Epithelial cell of esophagus (primary cell): ENCODE data around the gene MSANTD1.

Experiments
- DNase-seq: peaks from one replicate; pipeline ENCODE4 v3.0.0; 2010; ENCODE audit warnings: low read depth
- H3K4me3 ChIP-seq: 2 replicates; pipeline ENCODE4 v1.5.1; 2011; ENCODE audit warnings: mild to moderate bottlenecking, low read length, control low read depth
- TF ChIP-seq, protein P1 (sequence below): IDR thresholded peaks from 2 replicates; pipeline ENCODE4 v1.5.1; 2011; ENCODE audit warnings: low read depth, mild to moderate bottlenecking, low read length, control low read depth, inconsistent platforms; ENCODE audit not compliant: insufficient read depth; ENCODE audit errors: missing control alignments

The MSANTD1 gene

DNA sequence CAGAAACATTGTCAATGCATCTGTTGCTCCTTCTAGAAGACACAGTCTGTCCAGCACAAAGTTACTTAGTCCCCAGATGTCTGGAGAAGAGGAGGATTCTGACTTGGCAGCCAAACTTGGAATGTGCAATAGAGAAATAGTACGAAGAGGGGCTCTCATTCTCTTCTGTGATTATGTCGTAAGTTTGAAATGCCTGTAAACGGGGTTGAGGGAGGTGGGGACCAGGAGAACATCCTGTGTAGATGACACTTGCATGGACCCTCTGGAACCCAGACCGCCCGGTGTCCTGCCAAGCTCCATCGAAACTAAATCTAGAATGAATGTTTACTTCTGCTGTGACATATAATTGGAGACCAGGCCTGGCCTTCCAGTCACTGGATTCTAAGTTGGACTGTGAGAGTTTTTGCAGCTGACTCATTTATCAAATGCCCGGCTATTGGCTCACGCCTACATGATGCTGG, 45.0 kb upstream of the MSANTD1 start:
- H3K4me3 ChIP-seq = no peak overlapping the region
- peak; percentile 9 for DNase-seq
- TF ChIP-seq, protein P1, sequence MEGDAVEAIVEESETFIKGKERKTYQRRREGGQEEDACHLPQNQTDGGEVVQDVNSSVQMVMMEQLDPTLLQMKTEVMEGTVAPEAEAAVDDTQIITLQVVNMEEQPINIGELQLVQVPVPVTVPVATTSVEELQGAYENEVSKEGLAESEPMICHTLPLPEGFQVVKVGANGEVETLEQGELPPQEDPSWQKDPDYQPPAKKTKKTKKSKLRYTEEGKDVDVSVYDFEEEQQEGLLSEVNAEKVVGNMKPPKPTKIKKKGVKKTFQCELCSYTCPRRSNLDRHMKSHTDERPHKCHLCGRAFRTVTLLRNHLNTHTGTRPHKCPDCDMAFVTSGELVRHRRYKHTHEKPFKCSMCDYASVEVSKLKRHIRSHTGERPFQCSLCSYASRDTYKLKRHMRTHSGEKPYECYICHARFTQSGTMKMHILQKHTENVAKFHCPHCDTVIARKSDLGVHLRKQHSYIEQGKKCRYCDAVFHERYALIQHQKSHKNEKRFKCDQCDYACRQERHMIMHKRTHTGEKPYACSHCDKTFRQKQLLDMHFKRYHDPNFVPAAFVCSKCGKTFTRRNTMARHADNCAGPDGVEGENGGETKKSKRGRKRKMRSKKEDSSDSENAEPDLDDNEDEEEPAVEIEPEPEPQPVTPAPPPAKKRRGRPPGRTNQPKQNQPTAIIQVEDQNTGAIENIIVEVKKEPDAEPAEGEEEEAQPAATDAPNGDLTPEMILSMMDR = no peak

DNA sequence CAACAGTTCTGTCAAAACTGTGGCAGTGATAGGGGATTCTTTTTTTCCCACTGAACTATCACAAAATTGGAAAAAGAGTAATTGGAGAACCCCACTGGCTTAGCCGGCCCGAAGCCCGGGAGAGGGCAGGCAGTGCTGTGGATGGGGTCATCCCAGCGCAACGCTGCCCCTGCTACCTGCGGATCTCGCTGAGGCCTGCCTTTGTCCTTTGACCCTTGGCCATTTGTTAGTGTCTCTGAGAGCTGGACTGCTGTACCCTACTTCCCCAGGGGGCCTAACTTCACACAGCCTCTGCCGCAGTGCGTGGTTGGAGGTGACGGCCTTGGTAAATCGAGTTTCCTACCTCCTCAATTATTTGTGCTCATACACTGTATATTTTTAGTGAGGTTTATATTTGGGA, 43.0 kb upstream of the MSANTD1 start:
- TF ChIP-seq, protein P1 = no peak
- no peak for DNase-seq
- H3K4me3 ChIP-seq = no peak overlapping the region

DNA sequence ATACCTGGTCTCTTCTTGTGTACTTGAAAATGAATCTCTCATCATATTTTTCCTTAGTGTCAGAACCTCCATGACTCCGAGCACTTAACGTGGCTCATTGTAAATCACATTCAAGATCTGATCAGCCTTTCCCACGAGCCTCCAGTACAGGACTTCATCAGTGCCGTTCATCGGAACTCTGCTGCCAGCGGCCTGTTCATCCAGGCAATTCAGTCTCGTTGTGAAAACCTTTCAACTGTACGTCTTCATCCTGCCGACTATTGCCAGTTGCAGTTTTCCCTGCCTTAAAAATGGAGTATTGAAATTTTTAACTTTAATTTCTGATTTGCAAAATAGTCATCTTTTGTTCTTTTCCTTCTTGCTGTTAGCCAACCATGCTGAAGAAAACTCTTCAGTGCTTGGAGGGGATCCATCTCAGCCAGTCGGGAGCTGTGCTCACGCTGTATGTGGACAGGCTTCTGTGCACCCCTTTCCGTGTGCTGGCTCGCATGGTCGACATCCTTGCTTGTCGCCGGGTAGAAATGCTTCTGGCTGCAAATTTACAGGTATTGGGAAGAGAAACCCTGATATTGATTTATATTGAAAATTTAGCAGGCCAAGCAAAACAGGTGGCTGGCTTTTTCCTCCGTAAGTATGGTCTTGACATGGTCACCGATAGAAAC, 42.4 kb upstream of the MSANTD1 start:
- no peak overlapping the region for H3K4me3 ChIP-seq
- DNase-seq = no peak
- TF ChIP-seq, protein P1 = no peak

DNA sequence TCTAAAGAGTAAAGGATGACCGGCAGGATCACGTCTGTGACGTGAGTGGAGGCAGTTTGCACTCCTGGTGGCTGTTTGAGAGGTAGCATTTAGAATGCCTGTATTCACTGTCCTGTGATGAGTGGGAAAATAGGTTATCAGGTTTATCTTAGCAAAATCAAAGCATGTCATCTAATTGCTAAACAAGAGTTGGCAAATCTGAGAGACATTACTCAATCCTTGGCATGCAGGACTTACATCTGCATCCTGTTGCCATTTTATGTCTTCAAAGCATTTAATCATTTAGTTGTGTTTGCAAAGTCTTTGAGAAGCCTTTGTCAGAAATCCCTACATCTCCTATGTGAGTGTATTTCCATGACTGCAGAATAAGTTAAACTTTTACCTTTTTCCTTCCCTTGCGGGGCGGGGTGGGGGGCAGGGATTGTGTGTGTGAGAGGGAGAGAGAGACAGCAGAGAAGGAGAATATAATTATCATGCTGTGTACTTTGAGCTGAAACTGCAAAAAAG, 41.4 kb upstream of the MSANTD1 start:
- no peak overlapping the region for H3K4me3 ChIP-seq
- TF ChIP-seq, protein P1 = peak; percentile 14
- peak; percentile 21 for DNase-seq

DNA sequence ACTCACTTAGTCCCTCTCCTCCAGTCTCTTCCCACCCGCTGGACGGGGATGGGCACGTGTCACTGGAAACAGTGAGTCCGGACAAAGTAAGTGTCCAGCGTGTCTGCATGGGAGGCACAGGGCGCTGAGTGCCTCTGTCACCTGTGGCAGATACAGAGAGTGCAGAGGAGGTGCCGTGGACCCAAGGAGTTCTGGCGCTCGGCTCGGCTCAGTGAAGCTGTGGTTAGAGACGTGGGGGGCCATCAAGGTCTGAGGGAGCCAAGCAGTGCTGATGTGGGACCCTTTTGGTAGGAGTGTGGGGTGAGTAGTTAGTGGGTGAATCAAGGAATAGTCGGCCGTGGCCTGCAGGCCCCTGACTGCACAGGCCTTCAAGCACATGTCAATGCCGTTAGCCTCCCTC, 40.1 kb upstream of the MSANTD1 start:
- DNase-seq = no peak
- TF ChIP-seq, protein P1 = no peak
- no peak overlapping the region for H3K4me3 ChIP-seq

DNA sequence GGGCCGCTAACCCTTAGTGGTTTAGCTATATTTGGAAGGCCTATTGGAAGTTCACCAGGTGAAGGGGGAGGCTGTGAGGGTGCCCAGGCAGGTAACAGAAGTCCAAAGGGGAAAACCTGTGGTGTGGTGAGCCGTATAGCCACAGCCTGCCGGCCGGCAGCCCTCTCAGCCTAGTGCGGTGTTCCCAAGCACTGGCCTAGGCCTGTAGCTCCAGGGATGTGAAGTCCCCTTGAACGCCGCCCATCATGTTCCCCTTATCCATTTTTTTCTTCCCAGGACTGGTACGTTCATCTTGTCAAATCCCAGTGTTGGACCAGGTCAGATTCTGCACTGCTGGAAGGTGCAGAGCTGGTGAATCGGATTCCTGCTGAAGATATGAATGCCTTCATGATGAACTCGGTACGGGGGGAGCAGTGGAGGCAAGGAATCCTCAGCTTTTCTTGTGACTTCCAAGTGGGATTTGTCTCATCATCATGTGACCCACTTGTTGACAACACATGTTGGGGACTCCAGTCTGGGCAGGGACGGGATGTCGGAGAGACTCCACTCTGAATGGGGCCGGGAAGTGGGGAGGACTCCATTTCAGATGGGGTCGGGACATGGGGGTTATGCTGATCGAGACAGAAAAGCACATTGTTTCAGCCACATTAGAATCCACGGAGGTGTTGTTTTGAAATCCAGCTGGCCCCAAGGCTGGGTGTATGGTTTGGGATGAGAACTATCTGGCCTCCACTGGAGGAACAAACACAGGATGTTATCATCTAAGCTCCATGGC, 39.2 kb upstream of the MSANTD1 start:
- no peak for DNase-seq
- TF ChIP-seq, protein P1 = no peak
- no peak overlapping the region for H3K4me3 ChIP-seq

DNA sequence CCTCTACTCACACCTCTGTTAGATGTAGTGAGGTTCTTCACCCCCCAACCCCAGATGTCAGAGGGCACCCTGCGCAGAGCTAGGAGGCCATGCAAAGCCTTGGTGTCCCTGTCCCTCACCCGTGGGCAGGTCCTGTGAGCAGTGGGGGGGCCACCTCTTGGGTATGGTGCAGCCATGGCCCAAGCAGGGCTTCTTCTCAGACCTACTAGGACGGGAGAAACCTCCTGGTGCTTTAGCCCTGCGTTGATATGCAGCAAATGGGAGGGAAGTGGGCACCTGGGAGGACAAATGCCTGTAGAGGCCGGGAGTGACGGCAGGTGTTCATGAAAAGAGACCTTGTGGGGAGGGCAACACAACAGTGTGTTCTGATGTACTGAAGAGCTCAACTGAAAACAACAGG, 38.5 kb upstream of the MSANTD1 start:
- DNase-seq = no peak
- H3K4me3 ChIP-seq = no peak overlapping the region

More for the DNA sequence above, 38.5 kb upstream of the MSANTD1 start:
- TF ChIP-seq, protein P1 = no peak
